GM19468 (cell line): ENCODE measurements around the gene FAM13A.

Experiments
- ATAC-seq: cut with Tn5 transposase; IDR thresholded peaks from one replicate; pipeline ENCODE4 v1.9.1; 2021; ENCODE audit warnings: mild to moderate bottlenecking, moderate library complexity, moderate number of reproducible peaks; ENCODE audit not compliant: unreplicated experiment; ENCODE audit errors: extremely low read depth

FAM13A gene

GRCh38 chr4:88759039-88759894 lies 297.7 kb downstream of the FAM13A start:
- ATAC-seq: no peak

- no peak for ATAC-seq
Measured at GRCh38 chr4:88758264-88758663, 298.7 kb downstream of the FAM13A start.

- ATAC-seq: no peak
Measured at GRCh38 chr4:88757776-88758175, 299.2 kb downstream of the FAM13A start.

- no peak for ATAC-seq
Measured at GRCh38 chr4:88757067-88757466, 299.9 kb downstream of the FAM13A start.

- ATAC-seq: no peak
Measured at GRCh38 chr4:88756149-88756548, 300.8 kb downstream of the FAM13A start.

GRCh38 chr4:88755454-88755853 lies 301.5 kb downstream of the FAM13A start:
- no peak for ATAC-seq

GRCh38 chr4:88754796-88755195 lies 302.2 kb downstream of the FAM13A start:
- ATAC-seq: no peak

GRCh38 chr4:88753658-88754571 lies 303.1 kb downstream of the FAM13A start:
- ATAC-seq: no peak

GRCh38 chr4:88752754-88753153 lies 304.2 kb downstream of the FAM13A start:
- no peak for ATAC-seq

- no peak for ATAC-seq
Measured at GRCh38 chr4:88752076-88752463, 304.9 kb downstream of the FAM13A start.

GRCh38 chr4:88751258-88752075 lies 305.5 kb downstream of the FAM13A start:
- ATAC-seq: no peak

- ATAC-seq: no peak
Measured at GRCh38 chr4:88750369-88750768, 306.6 kb downstream of the FAM13A start.

- ATAC-seq: no peak
Measured at GRCh38 chr4:88747351-88747750, 309.6 kb downstream of the FAM13A start.

- ATAC-seq: no peak
Measured at GRCh38 chr4:88746206-88746605, 310.8 kb downstream of the FAM13A start.

- ATAC-seq: no peak
Measured at GRCh38 chr4:88745581-88746163, 311.3 kb downstream of the FAM13A start.

GRCh38 chr4:88745175-88745574 lies 311.8 kb downstream of the FAM13A start:
- ATAC-seq: no peak

- no peak for ATAC-seq
Measured at GRCh38 chr4:88744609-88745008, 312.4 kb downstream of the FAM13A start.

GRCh38 chr4:88743696-88744095 lies 313.3 kb downstream of the FAM13A start:
- ATAC-seq: no peak

- no peak for ATAC-seq
Measured at GRCh38 chr4:88742561-88742960, 314.4 kb downstream of the FAM13A start.

- ATAC-seq: no peak
Measured at GRCh38 chr4:88738180-88738579, 318.8 kb downstream of the FAM13A start.
